GM18517 (cell line): Measurements from ENCODE around the gene KIF26B.

Experiments
- ATAC-seq: cut with Tn5 transposase; IDR thresholded peaks from one replicate; pipeline ENCODE4 v1.9.1; 2021; ENCODE audit warnings: mild to moderate bottlenecking, moderate library complexity; ENCODE audit not compliant: unreplicated experiment

Gene KIF26B

GRCh38 chr1:245409341-245410195, 254.8 kb downstream of the KIF26B start:
- ATAC-seq: no peak

GRCh38 chr1:245411245-245412036, 256.7 kb downstream of the KIF26B start:
- no peak for ATAC-seq

DNA sequence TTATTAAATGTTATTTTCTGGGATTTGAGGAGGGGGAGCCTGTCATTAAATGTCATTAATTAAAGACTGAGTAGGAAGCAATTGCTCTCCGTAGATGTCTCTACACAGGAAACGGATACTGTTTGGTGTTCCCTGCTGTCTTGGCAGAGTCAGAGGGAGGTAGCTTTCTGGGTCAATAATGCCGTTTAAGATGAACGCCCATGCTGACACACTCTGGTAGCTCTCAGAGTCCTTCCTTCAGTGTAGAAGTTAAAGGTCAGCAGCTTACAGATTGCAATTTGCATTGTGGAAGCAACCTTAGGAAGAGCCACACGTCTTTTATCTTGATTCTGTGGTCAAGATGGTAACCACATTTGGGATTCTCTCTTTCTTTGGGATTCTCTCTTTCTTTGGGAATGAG, 257.5 kb downstream of the KIF26B start:
- no peak for ATAC-seq

DNA sequence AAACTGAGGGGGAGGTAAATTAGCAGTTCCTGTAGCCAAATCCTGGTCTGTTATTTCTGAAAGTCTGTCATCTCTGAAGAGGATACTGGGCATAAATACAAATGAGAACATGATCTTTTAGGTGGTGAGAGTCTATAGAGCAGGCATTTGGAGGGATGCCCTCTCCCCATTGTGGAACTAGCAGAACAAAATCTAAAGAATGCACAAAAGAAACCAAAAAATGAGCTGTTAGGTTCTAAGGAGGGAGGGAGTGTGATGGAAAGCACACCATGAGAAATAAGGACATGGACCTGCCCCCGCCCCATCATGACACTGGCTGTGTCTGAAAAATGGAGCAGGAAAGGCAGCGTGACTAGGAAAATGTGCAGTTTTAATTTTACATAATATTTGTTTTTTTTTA, 262.0 kb downstream of the KIF26B start:
- ATAC-seq: no peak

DNA sequence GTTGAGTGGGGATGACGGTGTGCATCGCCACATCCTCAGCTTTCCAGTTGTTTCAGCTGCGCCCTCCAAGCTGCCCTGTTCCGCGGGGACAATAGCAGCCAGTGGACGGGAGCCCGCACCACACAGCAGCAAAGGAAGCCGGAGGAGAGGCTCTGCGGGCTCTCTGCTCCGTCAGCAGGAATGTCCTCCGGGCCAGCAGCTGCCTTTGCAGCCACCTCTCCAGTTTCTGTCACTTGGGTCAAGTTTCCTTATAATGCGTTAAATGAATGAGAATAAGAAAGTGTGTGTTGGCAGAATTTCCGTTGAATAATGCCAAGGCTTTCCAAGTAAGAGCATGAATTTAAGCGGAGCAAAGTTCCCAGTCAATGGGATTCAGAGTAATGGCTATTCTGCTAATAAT, 263.3 kb downstream of the KIF26B start:
- no peak for ATAC-seq

GRCh38 chr1:245419461-245419978, 264.7 kb downstream of the KIF26B start:
- no peak for ATAC-seq

GRCh38 chr1:245419989-245420388, 265.2 kb downstream of the KIF26B start:
- ATAC-seq: no peak

DNA sequence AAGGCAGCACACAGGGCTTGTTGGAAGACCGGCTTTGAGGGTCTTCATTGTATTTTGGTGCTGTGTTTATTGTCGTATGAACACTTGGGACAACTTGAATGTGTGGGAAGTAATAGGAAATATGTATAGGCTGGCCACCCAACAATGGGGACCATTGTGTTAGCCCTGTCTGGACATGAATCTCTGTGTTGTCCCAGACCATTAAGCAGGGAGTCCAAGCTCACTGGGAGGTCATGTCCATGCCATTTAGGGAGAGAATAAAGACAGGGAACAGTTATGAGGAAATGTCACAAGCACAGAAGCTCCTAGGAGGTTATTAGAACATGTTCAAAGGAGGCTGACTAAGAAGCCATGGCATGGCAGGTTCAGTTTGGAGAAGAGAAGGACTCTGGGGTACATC, 266.1 kb downstream of the KIF26B start:
- ATAC-seq: no peak

DNA sequence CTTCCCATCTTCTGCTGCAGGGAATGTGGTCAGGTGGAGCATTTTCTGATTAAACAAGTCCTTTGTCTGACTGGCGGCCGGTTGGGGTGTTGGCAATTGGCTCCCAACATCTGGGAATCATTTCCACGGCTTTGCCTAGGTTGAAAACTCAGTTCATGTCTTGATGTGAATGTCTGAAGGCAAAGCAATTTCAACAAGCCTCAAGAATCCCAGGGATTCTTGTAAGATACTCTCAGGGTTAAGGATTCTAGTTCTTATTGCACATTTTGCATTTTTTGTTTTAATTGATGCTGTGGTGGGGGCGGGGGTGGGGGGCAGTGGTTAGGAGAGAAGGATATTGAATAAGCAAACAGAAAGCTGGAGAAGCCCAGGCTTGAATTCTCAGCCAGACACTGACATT, 273.9 kb downstream of the KIF26B start:
- ATAC-seq: no peak

- ATAC-seq: no peak
These were observed 276.9 kb downstream of the KIF26B start for GRCh38 chr1:245431706-245432105.

DNA sequence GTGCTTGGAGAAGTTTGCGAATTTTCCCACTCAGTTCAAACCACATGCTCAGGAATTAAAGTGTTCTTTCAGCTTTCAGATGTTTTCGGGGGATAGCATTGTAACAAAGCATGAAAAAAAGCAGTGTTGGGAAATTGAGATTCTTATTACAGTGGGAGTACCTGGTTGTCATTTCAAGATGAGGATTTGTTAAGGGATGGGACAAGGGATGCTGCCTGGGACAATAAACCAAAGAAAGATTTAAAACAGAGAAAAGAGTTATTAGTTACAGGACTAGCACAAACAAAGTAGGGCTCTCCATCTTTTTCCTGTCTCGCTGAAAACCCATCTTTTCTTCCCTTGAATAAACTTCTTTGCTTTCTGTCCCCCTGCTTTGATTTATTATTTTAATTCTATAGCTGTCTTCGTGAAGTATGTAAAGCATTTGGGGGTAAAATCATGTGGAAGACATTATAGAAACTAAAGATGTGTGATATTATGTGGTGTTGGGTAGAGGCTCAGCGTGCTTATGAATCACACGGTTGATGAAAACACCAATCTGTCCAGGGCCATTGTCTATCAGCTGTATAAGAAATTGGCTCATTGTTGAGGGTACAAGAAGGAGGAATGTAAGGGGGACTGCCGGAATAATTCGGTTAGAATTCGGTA, 277.6 kb downstream of the KIF26B start:
- no peak for ATAC-seq

- no peak for ATAC-seq
These were observed 278.8 kb downstream of the KIF26B start for GRCh38 chr1:245433561-245433960.

DNA sequence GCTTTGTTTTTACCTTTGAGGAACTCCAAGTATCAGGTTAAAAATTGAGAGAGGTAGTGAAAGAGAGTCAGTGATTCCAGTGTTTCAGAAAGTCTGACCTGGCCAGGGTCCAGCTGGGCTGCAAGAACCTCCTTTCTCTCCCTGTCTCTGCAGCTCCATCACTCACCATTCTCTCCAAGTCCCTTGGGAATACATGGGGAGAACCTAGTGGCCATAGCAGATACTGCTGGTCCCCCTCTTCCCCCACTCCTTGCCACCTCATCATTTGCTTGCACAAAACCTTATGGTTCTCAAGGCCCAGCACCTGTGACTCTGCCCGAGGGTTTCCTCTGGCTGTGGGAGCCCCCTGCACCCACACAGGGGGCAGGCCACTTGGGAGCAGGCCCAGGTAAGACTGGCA, 279.5 kb downstream of the KIF26B start:
- ATAC-seq: no peak

DNA sequence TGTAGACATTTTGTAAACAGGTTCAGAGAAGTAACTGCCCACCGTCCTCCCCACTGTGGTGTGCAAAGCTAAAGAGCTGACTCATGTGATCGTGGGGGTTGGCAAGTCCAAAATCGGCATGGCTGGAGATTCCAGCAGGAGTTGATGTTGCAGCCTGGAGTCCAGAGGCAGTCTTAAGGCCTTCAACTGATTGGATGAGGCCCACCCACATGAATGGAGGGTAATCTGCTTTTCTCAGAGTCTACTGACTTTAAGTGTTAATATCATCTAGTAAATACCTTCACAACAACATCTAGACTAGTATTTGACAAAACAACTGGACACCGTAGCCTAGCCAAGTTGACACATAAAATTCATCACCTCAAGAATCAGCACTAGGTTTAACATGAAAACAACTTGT, 281.6 kb downstream of the KIF26B start:
- ATAC-seq: no peak

DNA sequence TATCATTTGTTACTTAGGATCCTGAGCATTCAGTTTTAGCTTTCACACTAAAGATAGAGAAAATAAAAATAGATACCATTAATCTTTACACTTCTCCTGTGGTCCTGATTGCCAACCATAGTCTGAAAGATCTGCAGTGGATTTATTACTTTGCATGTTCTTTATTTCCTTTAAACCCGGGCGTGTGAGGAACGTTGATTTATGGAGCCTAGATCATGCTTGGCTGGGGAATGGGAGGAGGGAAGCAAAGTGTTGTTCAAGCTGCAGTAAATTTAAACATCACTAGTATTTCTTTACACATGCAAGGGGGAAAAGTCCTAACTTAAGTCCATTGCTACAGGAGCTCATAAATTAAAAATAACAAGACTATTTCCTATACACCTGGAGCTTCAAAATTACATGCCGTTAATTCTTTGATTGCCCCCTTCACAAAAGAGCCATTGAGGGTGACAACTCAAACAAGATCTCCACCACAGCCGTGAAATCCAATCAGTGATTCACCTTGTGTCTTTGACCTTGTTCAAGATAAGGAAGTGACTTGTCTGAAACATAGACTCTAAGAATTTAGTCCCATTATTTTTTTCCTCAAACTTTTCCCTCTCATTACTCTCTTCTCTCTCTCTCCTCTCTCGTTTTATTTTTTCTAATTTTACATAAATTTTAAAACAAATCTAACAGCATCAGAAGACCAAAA, 282.7 kb downstream of the KIF26B start:
- no peak for ATAC-seq

- ATAC-seq: no peak
These were observed 286.1 kb downstream of the KIF26B start for GRCh38 chr1:245440922-245441321.

GRCh38 chr1:245441689-245442088, 286.9 kb downstream of the KIF26B start:
- ATAC-seq: no peak

- ATAC-seq: no peak
These were observed 289.5 kb downstream of the KIF26B start for GRCh38 chr1:245444147-245444828.

DNA sequence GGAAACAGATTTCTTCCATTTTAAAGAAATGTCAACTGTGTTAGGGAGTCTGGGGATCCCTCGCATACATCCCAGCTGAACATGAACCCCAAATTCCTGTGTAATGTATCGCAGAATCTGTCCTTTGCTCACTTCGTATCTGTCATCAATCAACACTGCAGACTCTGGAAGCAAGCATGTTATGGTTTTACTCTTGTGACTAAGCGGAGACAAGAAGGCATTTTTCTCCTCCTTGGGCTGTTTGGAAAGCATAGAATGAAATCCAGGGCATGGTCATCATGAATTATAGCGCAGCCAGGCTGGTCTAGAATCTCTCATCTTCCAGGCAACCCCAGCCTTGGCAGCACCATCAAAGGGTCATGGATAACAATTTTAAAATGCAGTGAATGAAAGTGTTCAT, 290.2 kb downstream of the KIF26B start:
- no peak for ATAC-seq

DNA sequence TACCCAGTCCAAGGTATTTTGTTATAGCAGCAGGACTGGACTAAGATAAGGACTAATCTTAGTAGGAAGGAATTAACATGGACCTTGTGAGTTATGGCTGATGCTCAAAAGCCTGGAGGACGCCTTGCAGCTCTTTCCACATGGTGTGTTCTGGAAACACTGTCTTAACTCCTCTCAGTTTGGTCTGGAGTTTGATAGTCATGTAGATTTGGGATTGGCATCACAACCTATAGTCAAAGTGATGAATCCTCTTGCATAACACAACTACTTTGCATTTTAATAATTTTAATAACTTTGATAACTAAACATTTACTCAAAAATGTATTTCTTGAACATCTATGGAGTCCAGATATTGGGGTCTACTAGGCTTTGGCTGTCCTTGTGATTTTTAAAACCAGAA, 293.7 kb downstream of the KIF26B start:
- ATAC-seq: no peak
